ENCODE measurements around the gene LRRC15. TPM values are rescaled to one million over a fixed set of nuclear protein-coding genes. Genes with fewer than 3 reads are reported as not detected.

Gene LRRC15
- polyA plus RNA-seq, 1 experiment: 4.9 TPM

DNA sequence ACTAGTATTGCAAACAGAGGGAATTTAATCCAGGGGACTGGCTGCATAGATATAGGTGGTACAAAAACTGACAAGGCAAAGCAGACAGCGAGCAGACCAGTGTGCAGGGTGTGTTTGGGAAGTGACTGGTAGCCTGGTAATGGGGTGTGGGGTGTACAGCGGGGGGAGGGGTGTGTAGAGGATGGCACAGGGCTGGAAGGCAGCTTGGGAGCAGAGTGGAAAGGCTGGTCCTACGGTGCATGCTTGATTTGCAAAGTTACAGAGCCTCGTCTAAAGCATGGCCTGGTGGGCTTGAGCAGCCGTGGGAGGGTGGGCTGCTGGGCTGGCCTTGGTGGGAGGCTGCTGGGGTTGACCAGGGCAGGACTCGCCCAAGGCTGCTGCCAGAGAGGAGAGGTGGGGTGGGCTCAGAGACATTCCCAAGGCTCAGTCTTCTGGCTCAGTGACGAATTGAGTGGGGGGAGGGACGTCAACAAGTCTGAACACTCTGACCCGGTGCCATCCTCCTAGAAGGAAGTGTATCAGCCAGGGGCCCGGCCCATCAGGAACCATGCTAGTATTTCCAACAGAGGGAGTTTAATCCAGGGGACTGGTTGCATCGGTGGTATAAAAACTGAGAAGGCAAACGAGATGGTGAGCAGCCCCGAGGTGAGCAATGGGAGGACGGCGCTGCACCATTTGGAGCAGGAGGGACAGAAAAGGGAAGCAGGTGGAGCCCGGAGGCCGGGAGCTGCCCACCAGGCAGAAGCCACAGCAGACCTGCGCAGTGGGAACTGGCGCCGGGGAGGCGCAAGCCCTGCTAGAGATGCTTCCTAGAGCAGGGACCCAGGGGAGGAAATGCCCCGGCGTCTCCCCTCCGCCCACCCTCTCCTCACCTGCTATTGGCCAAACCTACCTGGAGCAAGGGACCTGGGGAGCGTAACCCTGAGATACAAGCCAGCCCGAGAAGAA is 47.6 kb downstream of the LRRC15 start:
- TF ChIP-seq, protein P1, sequence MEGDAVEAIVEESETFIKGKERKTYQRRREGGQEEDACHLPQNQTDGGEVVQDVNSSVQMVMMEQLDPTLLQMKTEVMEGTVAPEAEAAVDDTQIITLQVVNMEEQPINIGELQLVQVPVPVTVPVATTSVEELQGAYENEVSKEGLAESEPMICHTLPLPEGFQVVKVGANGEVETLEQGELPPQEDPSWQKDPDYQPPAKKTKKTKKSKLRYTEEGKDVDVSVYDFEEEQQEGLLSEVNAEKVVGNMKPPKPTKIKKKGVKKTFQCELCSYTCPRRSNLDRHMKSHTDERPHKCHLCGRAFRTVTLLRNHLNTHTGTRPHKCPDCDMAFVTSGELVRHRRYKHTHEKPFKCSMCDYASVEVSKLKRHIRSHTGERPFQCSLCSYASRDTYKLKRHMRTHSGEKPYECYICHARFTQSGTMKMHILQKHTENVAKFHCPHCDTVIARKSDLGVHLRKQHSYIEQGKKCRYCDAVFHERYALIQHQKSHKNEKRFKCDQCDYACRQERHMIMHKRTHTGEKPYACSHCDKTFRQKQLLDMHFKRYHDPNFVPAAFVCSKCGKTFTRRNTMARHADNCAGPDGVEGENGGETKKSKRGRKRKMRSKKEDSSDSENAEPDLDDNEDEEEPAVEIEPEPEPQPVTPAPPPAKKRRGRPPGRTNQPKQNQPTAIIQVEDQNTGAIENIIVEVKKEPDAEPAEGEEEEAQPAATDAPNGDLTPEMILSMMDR (IDR thresholded peaks at IDR 0.05; ENCODE audit: low read depth, low read length): no peak
- Histone ChIP-seq H3K27me3 (ENCODE audit: control insufficient read depth, insufficient read depth, low read length) (peaks cover 8% of the 10 kb centered on the region), H3K4me3 (ENCODE audit: low read depth, low read length) (no peak overlapping the region), H3K27ac (ENCODE audit: low read depth, low read length) (no peak overlapping the region), H3K9me3 (ENCODE audit: control insufficient read depth, insufficient read depth, low read length) (peaks cover 23% of the 10 kb centered on the region)
- CTCF ChIA-PET: interaction anchor here (1.1 kb wide), 1 partner anchor 12 kb away, joined by 4 read pairs; no protein-coding TSS in a partner anchor
- POLR2A ChIA-PET: interaction anchor here (0.6 kb wide), 1 partner anchor 38 kb away, joined by 3 read pairs; no protein-coding TSS in a partner anchor
- DNase-seq (ENCODE audit: low read depth, low spot score): no peak

DNA sequence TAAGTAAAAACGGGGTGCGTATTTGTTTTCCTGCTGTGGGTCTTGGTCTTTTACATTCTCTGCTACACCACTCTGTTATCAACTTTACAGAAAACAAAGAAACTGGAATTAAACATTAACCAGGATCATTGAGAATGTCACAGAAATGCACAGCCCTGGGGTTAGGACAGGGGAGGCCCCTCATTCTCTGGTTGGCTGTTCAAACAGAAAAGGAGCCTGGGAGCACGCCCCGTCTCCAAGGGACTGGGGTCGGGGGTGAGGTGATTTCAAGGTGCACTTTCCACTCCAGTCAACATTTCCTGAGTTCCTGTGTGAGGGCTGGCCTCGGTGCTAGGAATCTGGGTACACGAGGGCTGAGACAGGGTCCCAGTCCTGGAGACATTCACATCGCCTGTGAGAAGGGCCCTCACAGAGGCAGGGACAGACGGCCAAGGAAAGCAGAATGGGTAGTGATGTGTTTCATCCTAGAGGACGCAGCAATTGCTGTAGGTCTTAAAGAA is 48.7 kb downstream of the LRRC15 start:
- H3K9me3 ChIP-seq (ENCODE audit: control insufficient read depth, insufficient read depth, low read length): peaks cover 21% of the 10 kb centered on the region
- no peak for DNase-seq (ENCODE audit: low read depth, low spot score)
- ChIA-PET POLR2A (no interaction called here), CTCF (interaction anchor here (0.6 to 1.2 kb wide), 2 partner anchors 13 to 540 kb away, joined by 3 read pairs; no protein-coding TSS in a partner anchor)
- peaks cover 13% of the 10 kb centered on the region for H3K27me3 ChIP-seq (ENCODE audit: control insufficient read depth, insufficient read depth, low read length)
- TF ChIP-seq, protein P1 (IDR thresholded peaks at IDR 0.05; ENCODE audit: low read depth, low read length): no peak
- no peak overlapping the region for H3K4me3 ChIP-seq (ENCODE audit: low read depth, low read length)
- H3K27ac ChIP-seq (ENCODE audit: low read depth, low read length): no peak overlapping the region

DNA sequence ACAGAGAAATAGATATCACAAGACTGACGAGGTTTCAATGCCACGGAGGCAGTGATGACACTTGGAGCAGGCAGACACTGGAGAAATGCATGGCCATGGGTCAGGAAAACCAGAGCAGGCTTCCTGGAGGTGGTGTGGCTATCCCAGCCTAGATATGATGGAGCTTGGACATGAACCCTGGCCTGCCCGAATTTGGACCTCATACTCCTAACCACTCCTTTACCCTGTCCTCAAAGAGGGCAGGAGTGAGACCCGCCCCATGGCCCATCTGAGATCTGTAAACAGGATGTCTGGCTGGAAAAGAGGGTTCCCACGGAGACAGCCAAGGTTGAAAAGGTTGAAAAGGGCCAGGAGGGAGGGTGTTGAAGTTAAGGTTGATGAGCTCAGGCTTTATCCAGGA is 49.4 kb downstream of the LRRC15 start:
- CTCF ChIA-PET: interaction anchor here (1.2 kb wide), 1 partner anchor 539 kb away, joined by 3 read pairs; no protein-coding TSS in a partner anchor
- peaks cover 13% of the 10 kb centered on the region for H3K27me3 ChIP-seq (ENCODE audit: control insufficient read depth, insufficient read depth, low read length)
- POLR2A ChIA-PET: no interaction called here

DNA sequence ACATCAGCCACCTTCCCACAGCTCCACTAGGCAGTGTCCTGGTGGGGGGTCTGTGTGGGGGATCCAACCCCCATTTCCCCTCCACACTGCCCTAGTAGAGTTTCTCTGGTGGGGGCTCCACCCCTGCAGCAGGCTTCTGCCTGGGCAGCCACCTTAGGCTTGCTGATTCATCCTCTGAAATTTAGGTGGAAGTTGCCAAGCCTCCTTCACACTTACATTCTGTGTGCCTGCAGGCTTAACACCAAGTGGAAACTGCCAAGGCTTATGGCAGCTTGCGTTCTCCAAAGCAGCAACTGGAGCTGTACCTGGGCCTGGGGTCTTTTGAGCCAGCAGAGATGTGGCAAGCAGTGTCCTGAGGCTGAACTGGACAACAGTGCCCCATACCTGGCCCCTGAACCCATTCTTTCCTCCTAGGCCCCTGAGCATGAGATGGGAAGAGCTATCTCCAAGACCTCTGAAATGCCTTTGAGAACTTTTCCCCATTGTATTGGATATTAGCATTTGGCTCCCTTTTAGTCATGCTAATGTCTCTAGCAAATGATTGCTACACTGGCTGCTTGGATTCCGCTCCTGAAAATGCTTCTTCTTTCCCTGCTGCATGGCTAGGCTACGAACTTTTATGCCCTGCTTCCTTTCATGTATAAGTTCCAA is 50.9 kb downstream of the LRRC15 start:
- peaks cover 19% of the 10 kb centered on the region for H3K9me3 ChIP-seq (ENCODE audit: control insufficient read depth, insufficient read depth, low read length)
- no peak for DNase-seq (ENCODE audit: low read depth, low spot score)
- H3K27ac ChIP-seq (ENCODE audit: low read depth, low read length): no peak overlapping the region
- CTCF ChIA-PET: interaction anchor here (8.8 kb wide), 1 partner anchor 538 kb away, joined by 280 read pairs; no protein-coding TSS in a partner anchor
- POLR2A ChIA-PET: no interaction called here
- H3K4me3 ChIP-seq (ENCODE audit: low read depth, low read length): no peak overlapping the region
- peaks cover 22% of the 10 kb centered on the region for H3K27me3 ChIP-seq (ENCODE audit: control insufficient read depth, insufficient read depth, low read length)
- TF ChIP-seq, protein P1 (IDR thresholded peaks at IDR 0.05; ENCODE audit: low read depth, low read length): no peak

More for the DNA sequence above, 49.4 kb downstream of the LRRC15 start:
- TF ChIP-seq, protein P1 (IDR thresholded peaks at IDR 0.05; ENCODE audit: low read depth, low read length): no peak
- Histone ChIP-seq H3K9me3 (ENCODE audit: control insufficient read depth, insufficient read depth, low read length) (peaks cover 19% of the 10 kb centered on the region), H3K27ac (ENCODE audit: low read depth, low read length) (no peak overlapping the region), H3K4me3 (ENCODE audit: low read depth, low read length) (no peak overlapping the region)
- no peak for DNase-seq (ENCODE audit: low read depth, low spot score)

Measured in AG04450 (cell line).